DND-41 (cell line): Measurements from ENCODE around the gene SLC25A1.

ENCODE experiments used
- CTCF ChIP-seq: IDR thresholded peaks from 2 replicates; pipeline ENCODE4 v1.5.1; 2012; ENCODE audit warnings: borderline replicate concordance, low read length, moderate library complexity, mild to moderate bottlenecking; ENCODE audit not compliant: poor library complexity, severe bottlenecking; ENCODE audit errors: extremely low read depth
- EZH2 ChIP-seq: IDR thresholded peaks from 3 replicates; pipeline ENCODE4 v1.6.1; 2012; ENCODE audit warnings: borderline replicate concordance, low read depth, mild to moderate bottlenecking, moderate library complexity, low read length, inconsistent platforms; ENCODE audit not compliant: severe bottlenecking

GRCh38 chr22:19193879-19194278 is 15.3 kb upstream of the SLC25A1 start:
- no peak for TF ChIP-seq CTCF
- TF ChIP-seq EZH2: no peak
